Smooth muscle cell (in vitro differentiated cells): ENCODE results near the gene CDH23. TPM values are rescaled to one million over a fixed set of nuclear protein-coding genes. Genes with fewer than 3 reads are reported as not detected.

Source experiments
- DNase-seq: peaks from one replicate; lab custom pipeline; 2025; ENCODE audit not compliant: unreplicated experiment; lab: John Stamatoyannopoulos, UW
- H2AFZ ChIP-seq: fragments of 200-600 bp; sonication (generic); 2 replicates; pipeline ENCODE4 v1.6.0; 2016; ENCODE audit warnings: antibody characterized with exemption, low read depth, mild to moderate bottlenecking
- H3F3A ChIP-seq: fragments of 200-600 bp; sonication (generic); 2 replicates; pipeline ENCODE4 v1.6.0; 2017; ENCODE audit warnings: antibody characterized with exemption, low read depth
- H3K27ac ChIP-seq: fragments of 200-600 bp; sonication (generic); 2 replicates; pipeline ENCODE4 v1.5.1; 2016; ENCODE audit warnings: low read depth, mild to moderate bottlenecking
- H3K27me3 ChIP-seq: fragments of 200-600 bp; sonication (generic); 2 replicates; pipeline ENCODE4 v1.6.1; 2016; ENCODE audit warnings: low read depth, mild to moderate bottlenecking
- H3K36me3 ChIP-seq: fragments of 200-600 bp; sonication (generic); 2 replicates; pipeline ENCODE4 v1.5.1; 2016; ENCODE audit warnings: low read depth
- H3K4me1 ChIP-seq: fragments of 200-600 bp; sonication (generic); 2 replicates; pipeline ENCODE4 v1.5.1; 2016; ENCODE audit warnings: low read depth
- H3K4me2 ChIP-seq: fragments of 200-600 bp; sonication (generic); 2 replicates; pipeline ENCODE4 v1.6.0; 2016; ENCODE audit warnings: mild to moderate bottlenecking
- H3K4me3 ChIP-seq: fragments of 200-600 bp; sonication (generic); 2 replicates; pipeline ENCODE4 v1.5.1; 2016; ENCODE audit warnings: mild to moderate bottlenecking
- H3K79me2 ChIP-seq: fragments of 200-600 bp; sonication (generic); 2 replicates; pipeline ENCODE4 v1.6.0; 2016; ENCODE audit warnings: low read depth, mild to moderate bottlenecking
- H3K9ac ChIP-seq: fragments of 200-600 bp; sonication (generic); 2 replicates; pipeline ENCODE4 v1.6.0; 2016; ENCODE audit warnings: low read depth
- H3K9me3 ChIP-seq: fragments of 200-600 bp; sonication (generic); replicated peaks from 2 replicates; pipeline ENCODE4 v1.5.1; 2016; ENCODE audit warnings: low read depth
- H4K20me1 ChIP-seq: fragments of 200-600 bp; sonication (generic); 2 replicates; pipeline ENCODE4 v1.6.0; 2016; ENCODE audit warnings: low read depth
- CTCF ChIP-seq: fragments of 200-600 bp; sonication (generic); IDR thresholded peaks from 2 replicates; pipeline ENCODE4 v1.5.1; 2017; ENCODE audit warnings: borderline replicate concordance, mild to moderate bottlenecking, antibody characterized with exemption; ENCODE audit not compliant: insufficient read depth, poor library complexity, severe bottlenecking
- WGBS: methylation state at CpG from one replicate; pipeline ENCODE4 v1.1.7; 2016; ENCODE audit warnings: low lambda C conversion rate; 5-methylcytosine and 5-hydroxymethylcytosine counted together
- polyA plus RNA-seq: library from polyadenylated mRNA; unstranded; fragments of >200 nt; fragmentation: Nextera tagmentation; extraction: Ambion mirVana; gene quantifications from 2 replicates; pipeline ENCODE4 v1.2.1, GENCODE V29; 2016
- total RNA-seq: library from RNA; depleted of rRNA; stranded (reverse); fragments of >200 nt; gene quantifications from 2 replicates; pipeline ENCODE4 v1.2.3, GENCODE V29; 2014

Gene CDH23
- total and polyA plus RNA-seq, 2 experiments from 2014 or later: 0.99 to 2.5 TPM

- 84% methylated on average over 11 of the region's 11 CpGs for WGBS
- Histone ChIP-seq H3K9ac (no peak overlapping the region), H3K9me3 (no peaks in the 10 kb centered on the region), H2AFZ (no peak overlapping the region), H4K20me1 (peaks cover 71% of the 10 kb centered on the region), H3K4me2 (no peak overlapping the region), H3K27ac (no peak overlapping the region), H3K4me1 (no peaks in the 10 kb centered on the region), H3F3A (no peaks in the 10 kb centered on the region), H3K79me2 (no peaks in the 10 kb centered on the region), H3K27me3 (no peaks in the 10 kb centered on the region), H3K36me3 (peaks cover 10% of the 10 kb centered on the region), H3K4me3 (no peak overlapping the region)
- no peak for TF ChIP-seq CTCF
- DNase-seq: no peak
These were observed 428.5 kb downstream of the CDH23 start for GRCh38 chr10:71825217-71825616.

DNA sequence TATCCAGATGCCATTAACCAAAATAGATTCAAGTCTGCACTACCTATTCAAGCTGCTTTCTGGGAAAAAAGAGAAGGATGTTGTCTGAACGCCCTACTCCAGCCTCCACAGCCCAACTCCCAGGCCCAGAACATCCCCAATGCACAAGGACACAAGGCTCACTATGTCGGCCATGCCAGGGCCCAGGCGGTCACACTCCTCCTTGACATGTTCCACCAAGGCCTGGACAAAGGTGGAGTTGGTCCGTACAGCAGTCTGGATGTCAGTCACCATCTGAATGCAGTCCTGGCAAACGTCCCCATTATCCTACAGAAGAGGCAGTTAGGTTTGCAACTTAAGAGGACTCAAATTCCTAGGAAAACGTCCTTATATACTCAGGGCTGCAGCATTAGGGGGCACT lies 431.1 kb downstream of the CDH23 start:
- H3K79me2 ChIP-seq: peaks cover 7% of the 10 kb centered on the region
- no peak overlapping the region for H3K9ac ChIP-seq
- H3K4me2 ChIP-seq: no peak overlapping the region
- no peak overlapping the region for H3K27ac ChIP-seq
- H3K4me3 ChIP-seq: no peak overlapping the region
- TF ChIP-seq CTCF: no peak
- H4K20me1 ChIP-seq: peaks cover 80% of the 10 kb centered on the region
- no peaks in the 10 kb centered on the region for H3K27me3 ChIP-seq
- no peaks in the 10 kb centered on the region for H3K4me1 ChIP-seq
- H3K36me3 ChIP-seq: peaks cover 18% of the 10 kb centered on the region
- 93% methylated on average over 6 of the region's 6 CpGs for WGBS
- no peak overlapping the region for H2AFZ ChIP-seq
- DNase-seq: no peak
- no peaks in the 10 kb centered on the region for H3K9me3 ChIP-seq
- H3F3A ChIP-seq: no peaks in the 10 kb centered on the region

DNA sequence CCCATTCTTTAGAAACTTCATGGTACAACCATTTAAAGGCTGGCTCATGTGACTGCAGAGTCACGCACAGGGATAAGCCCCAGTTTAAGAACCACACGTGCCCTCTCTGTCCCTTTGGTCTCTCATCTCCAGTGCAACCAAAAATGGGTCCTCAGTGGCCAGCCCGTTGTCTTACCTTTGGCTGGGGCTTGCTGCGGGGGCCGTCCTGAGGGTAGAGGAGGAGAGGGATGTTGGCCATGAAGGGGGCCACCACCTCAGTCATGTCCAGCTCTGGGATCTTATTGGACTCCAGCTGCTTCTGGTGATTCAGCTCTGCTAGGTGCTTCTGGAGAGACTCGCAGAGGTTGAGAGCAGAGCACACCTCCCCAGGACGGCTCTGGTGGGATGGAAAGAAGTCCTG lies 432.0 kb downstream of the CDH23 start:
- H3K4me1 ChIP-seq: no peaks in the 10 kb centered on the region
- no peak for TF ChIP-seq CTCF
- no peaks in the 10 kb centered on the region for H3K27me3 ChIP-seq
- DNase-seq: no peak
- H3K27ac ChIP-seq: no peak overlapping the region
- H3K9me3 ChIP-seq: no peaks in the 10 kb centered on the region
- H3K4me3 ChIP-seq: no peak overlapping the region
- H3F3A ChIP-seq: no peaks in the 10 kb centered on the region
- peaks cover 80% of the 10 kb centered on the region for H4K20me1 ChIP-seq
- H3K9ac ChIP-seq: no peak overlapping the region
- peaks cover 16% of the 10 kb centered on the region for H3K79me2 ChIP-seq
- WGBS: 97% methylated on average over 7 of the region's 7 CpGs
- H3K4me2 ChIP-seq: no peak overlapping the region
- H2AFZ ChIP-seq: no peak overlapping the region
- H3K36me3 ChIP-seq: peaks cover 18% of the 10 kb centered on the region

DNA sequence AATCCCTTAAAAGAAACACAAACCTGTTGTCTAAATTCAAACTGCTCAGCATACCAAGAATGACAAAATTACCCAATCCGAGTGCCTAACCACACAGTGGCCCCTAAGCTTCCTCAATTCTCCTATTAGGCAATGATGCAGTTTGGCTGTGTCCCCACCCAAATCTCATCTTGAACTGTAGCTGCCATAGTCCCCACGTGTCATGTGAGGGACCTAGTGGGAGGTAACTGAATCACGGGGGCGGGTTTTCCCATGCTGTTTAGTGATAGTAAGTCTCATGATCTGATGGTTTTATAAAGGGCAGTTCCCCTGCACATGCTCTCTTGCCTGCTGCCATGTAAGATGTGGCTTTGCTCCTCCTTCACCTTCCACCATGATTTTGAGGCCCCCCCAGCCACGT lies 432.5 kb downstream of the CDH23 start:
- peaks cover 80% of the 10 kb centered on the region for H4K20me1 ChIP-seq
- WGBS: 92% methylated on average over 5 of the region's 5 CpGs
- H3K9me3 ChIP-seq: no peaks in the 10 kb centered on the region
- H3K4me2 ChIP-seq: no peak overlapping the region
- peaks cover 21% of the 10 kb centered on the region for H3K79me2 ChIP-seq
- no peaks in the 10 kb centered on the region for H3K27me3 ChIP-seq
- H3K9ac ChIP-seq: no peak overlapping the region
- H3K27ac ChIP-seq: no peak overlapping the region
- no peaks in the 10 kb centered on the region for H3K4me1 ChIP-seq
- DNase-seq: no peak
- no peak overlapping the region for H3K4me3 ChIP-seq
- H3K36me3 ChIP-seq: peaks cover 18% of the 10 kb centered on the region
- no peak overlapping the region for H2AFZ ChIP-seq
- TF ChIP-seq CTCF: no peak
- H3F3A ChIP-seq: no peaks in the 10 kb centered on the region
